GM18517 (cell line): ENCODE data around the gene BICRA.
"Not testable (repeated sequence)": the region's sequence is repeated elsewhere in the genome, so short reads cannot be mapped to it uniquely, and the experiment has no call there.

Experiments used
- ATAC-seq: cut with Tn5 transposase; IDR thresholded peaks from one replicate; pipeline ENCODE4 v1.9.1; 2021; ENCODE audit warnings: mild to moderate bottlenecking, moderate library complexity; ENCODE audit not compliant: unreplicated experiment

Gene BICRA

GRCh38 chr19:47740866-47741519 is 132.1 kb downstream of the BICRA start:
- ATAC-seq, result no peak

DNA sequence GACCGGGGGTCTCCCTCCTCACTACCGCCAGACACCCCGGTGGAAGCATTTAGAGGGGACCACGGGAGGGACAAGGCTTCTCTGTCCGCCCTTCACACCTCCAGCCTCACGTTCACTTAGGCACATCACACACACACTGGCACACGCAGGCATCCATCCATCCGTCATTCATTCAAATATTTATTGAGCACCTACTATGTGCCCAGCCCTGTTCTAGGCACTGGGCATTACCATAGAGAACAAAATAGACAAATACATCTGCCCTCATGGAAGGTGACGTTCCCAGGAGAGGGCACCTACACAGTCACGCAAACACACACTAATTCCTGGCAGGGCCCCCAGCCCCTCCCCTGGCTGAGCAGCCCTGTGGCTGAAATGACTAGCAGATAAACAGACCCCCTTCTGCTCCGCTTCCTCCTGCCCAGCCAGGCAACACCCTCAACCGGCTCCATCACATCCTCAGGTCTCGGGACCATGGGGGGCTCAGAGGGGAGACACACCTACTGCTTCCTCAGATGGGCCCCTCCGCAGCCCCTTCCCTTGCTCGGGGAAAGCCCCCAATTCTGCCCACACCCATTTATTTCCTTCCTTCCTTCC is 132.7 kb downstream of the BICRA start:
- ATAC-seq, result no peak

DNA sequence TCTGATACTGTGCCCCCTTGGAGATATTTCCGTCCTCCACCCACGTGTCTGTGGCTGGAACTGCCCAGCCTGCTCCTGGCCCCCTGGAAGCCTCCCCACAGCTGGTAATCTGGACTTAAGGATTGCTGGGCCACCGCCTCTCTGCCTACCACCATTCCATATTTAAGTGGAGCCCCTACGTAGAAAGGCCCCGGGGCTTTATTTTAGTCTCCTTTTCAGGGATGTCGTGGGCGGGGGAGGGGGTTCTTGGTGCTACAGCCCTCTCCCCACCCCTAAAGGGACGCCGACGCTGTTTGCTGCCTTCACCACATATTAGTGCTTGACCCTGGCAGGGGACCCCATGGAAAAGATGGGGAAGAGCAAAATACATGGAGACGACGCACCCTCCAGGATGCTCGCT is 133.7 kb downstream of the BICRA start:
- no peak for ATAC-seq

GRCh38 chr19:47745010-47745901 is 136.3 kb downstream of the BICRA start, which contains the start of gene NOP53:
NOP53 (plus strand) TSS chr19:47745546; CDS start chr19:47745560, 14 bp downstream.
- ATAC-seq, result peak; percentile 81

GRCh38 chr19:47746129-47746528 is 137.2 kb downstream of the BICRA start:
- not testable (repeated sequence) for ATAC-seq

DNA sequence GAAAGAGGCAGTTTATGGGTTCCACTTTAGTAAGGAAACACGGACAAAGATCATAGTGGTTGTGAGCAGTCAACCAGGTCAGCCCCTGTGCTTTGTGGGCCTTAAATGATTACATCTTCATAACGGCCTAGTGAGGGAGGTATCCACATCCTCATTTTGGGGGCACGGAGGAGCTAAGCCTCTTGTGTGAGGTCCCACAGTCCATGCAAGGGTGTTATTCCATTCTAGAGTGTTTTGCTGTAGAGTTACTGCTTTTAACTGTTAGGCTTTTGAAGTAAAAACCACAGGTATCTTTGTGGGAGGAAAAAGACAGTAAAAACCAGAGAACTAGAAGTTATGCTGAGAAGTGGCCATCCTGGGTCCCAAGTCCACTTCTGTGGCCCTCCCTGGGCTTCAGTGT is 140.4 kb downstream of the BICRA start:
- no peak for ATAC-seq

- ATAC-seq, result no peak
These were observed 141.8 kb downstream of the BICRA start for GRCh38 chr19:47750752-47751151.

DNA sequence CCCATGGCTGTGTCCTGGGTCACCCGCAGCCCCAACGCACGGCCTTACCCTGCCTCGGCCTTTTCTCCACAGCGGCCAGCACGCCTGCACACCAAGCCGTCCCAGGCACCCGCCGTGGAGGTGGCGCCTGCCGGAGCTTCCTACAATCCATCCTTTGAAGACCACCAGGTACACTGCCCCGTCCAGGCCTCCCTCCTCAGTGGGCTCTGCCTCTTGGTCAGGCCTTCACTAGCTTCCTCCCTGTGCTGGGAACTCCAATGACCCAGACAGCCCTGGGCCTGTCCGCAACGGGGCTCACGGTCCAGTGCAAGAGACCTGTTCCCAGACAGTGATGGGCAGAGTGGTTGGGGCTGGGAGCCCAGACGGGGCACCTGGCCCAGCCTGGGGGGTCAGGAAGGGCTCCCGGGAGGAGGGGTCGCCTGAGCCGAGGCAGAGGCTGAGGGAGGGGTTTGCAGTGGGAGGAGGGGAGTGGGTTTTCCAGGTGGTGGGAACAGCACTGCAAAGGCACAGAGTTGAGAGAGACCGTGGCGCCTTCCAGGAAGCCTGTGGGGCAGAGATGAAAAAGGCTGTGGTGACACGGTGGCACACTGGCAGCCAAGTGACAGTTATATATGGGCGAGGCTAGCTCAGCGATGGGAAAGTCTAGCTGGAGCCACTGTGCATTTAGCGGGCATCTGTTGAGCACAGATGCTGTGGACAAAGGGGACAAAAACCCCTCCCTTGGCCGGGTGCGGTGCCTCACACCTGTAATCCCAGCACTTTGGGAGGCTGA is 143.7 kb downstream of the BICRA start:
- ATAC-seq, result no peak
